ENCODE data around the gene FAM110A.
A peak's percentile ranks its signal among the peaks of the same experiment; 100 is the strongest.

The FAM110A gene

DNA sequence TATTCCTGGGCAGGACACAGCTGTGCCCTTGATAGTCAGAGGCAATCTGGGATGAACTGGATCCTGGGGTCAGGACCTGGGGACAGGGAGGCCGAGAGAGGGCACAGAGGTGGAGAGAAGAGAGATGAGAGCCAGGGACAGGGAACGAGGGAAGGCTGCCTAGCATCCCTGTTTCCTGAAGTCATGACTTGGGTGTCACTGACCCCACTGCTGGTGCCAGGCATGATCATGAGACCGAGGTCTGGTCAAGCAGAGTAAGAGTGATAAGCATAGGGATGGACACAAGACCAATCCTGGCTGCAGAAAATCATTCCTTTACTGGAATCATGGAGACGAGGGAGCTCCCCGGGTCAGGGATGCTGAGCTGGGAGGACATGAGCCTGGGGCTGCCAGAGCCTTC is 36.1 kb downstream of the FAM110A start:
- no peak overlapping the region for H3K27ac ChIP-seq
- no peak for TF ChIP-seq ZFX (IDR thresholded peaks at IDR 0.05; ENCODE audit: borderline replicate concordance)
- TF ChIP-seq, protein P1, sequence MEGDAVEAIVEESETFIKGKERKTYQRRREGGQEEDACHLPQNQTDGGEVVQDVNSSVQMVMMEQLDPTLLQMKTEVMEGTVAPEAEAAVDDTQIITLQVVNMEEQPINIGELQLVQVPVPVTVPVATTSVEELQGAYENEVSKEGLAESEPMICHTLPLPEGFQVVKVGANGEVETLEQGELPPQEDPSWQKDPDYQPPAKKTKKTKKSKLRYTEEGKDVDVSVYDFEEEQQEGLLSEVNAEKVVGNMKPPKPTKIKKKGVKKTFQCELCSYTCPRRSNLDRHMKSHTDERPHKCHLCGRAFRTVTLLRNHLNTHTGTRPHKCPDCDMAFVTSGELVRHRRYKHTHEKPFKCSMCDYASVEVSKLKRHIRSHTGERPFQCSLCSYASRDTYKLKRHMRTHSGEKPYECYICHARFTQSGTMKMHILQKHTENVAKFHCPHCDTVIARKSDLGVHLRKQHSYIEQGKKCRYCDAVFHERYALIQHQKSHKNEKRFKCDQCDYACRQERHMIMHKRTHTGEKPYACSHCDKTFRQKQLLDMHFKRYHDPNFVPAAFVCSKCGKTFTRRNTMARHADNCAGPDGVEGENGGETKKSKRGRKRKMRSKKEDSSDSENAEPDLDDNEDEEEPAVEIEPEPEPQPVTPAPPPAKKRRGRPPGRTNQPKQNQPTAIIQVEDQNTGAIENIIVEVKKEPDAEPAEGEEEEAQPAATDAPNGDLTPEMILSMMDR (IDR thresholded peaks at IDR 0.05), result no peak

DNA sequence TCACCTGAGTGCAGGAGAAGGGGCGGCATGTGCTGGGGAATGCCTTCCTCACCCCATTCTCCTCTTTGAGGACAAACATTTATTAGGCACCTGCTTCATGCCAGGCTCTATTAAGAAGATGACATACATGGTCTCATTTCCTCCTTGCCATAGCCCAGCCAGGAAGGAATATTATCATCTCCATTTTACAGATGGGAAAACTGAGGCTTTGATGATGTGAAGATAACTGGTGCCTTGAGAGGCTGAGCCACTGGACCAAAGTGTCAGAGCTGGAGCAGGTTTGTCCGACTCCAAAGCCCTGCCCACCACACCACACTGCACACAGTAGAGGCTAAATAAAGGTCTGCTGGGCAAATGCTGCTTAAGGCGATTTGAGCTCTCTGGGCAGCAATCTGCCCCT is 37.2 kb downstream of the FAM110A start:
- no peak for TF ChIP-seq ZFX (IDR thresholded peaks at IDR 0.05; ENCODE audit: borderline replicate concordance)
- TF ChIP-seq, protein P1 (IDR thresholded peaks at IDR 0.05), result no peak
- no peak overlapping the region for H3K27ac ChIP-seq

DNA sequence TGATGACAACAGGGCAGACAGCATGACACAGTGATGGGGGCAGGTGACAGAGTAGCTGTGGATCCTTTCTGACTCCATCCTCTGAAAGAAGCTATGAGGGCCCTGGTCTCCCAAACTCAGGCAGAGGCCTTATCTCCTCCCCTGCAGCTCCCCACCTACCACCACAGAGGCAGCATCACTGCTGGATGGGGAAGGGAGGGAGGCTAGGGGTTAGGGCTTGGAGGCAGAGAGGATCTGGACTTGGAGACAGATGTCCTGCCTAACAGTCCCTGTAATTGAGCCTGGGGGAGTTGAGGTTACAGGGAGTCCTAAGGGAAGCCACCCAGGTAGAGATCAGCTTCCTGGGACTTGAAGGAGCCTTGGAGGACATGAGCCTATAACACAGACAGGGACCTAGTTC is 37.9 kb downstream of the FAM110A start:
- no peak overlapping the region for H3K27ac ChIP-seq
- TF ChIP-seq ZFX (IDR thresholded peaks at IDR 0.05; ENCODE audit: borderline replicate concordance), result no peak
- TF ChIP-seq, protein P1 (IDR thresholded peaks at IDR 0.05), result no peak

DNA sequence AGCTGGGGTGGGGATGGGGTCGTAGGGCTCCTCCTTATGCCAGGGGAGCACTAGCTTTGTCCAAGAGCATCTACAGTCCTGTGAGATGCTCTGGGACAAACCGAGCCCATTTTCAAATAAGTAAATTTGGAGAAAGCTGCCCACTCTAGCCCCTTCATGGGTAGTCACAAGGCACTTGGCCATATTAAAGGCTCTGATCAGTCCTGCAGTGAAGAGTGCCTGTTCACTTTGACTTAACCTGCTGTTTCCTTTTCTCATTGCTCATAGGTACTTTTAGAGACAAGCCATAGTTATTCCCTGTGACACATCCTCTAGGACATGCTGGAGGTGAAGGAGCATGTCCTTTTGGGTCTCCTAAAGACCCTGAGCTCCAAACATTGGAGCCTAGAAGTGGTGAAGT is 38.4 kb downstream of the FAM110A start:
- no peak overlapping the region for H3K27ac ChIP-seq
- TF ChIP-seq ZFX (IDR thresholded peaks at IDR 0.05; ENCODE audit: borderline replicate concordance), result no peak
- TF ChIP-seq, protein P1 (IDR thresholded peaks at IDR 0.05), result no peak

DNA sequence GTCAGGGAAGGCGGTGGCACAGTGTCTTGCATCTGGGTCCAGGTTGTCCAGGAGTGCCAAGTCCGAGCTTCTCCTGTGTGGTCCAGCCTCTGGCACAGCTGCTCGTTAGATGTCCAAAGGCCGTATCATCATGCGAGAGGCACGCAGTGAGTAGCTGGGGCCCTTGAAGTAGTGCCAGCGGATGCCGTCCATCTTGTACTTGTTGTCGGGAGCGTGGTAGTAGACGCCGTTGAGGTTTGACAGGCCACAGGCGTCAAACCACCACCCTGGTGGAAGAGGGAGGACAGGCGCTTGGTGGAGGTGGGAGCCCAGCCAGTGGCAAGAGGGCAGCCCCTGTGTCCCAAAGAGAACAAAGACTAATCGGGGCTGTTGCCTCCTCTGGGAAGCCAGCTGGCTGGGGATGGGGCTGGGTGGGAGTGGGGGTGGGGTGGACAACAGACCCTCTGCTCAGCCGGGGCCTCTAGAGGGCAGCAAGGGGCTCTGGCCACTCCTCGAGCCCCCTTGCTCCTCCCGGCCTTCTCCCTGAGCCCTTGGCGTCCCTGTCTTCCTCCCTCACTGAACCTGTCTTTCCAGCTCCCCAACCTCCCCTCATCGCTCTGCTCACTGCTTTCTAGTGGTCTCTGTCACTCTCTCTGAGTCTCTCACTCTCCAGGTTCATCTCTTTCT is 39.5 kb downstream of the FAM110A start:
- TF ChIP-seq, protein P1 (IDR thresholded peaks at IDR 0.05), result peak; percentile 23
- TF ChIP-seq ZFX (IDR thresholded peaks at IDR 0.05; ENCODE audit: borderline replicate concordance), result no peak

DNA sequence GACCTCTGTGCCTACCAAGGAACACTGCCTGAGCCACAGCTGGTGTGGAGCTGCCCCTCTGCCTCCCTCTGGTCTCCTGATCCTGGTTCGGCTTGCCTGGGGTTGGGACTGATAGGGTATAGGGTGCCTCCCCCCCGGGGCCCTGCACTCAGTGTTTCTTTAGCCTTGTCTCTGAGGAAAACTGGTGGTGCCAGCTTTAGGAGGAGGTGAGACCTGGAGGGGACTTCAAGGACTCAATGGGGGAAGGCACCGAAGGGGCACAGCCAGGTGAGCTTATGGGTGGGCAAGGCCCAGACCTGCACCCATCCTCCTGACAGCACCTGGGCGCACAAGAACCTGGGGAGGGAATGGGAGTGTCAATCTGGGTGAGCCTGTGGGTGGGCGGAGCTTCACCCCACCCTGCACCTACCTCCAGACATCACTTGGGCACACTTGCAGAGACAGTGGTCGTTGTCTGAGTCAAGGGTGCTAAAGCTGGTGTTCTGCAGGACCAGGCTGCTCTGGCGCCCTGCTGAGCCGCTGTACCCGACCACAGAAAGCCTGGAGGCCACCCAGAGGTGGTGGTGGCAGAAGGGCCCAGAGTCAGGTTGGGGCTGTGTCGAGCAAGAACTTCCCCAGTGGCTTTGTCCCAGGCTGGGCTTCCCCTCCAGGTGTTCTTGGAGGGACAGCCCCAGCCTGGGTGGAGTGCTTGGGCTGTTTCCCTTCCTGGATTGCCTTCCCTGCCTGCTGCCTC is 40.5 kb downstream of the FAM110A start:
- no peak for TF ChIP-seq ZFX (IDR thresholded peaks at IDR 0.05; ENCODE audit: borderline replicate concordance)
- TF ChIP-seq, protein P1 (IDR thresholded peaks at IDR 0.05), result no peak

More for the DNA sequence above, 39.5 kb downstream of the FAM110A start:
- no peak overlapping the region for H3K27ac ChIP-seq

DNA sequence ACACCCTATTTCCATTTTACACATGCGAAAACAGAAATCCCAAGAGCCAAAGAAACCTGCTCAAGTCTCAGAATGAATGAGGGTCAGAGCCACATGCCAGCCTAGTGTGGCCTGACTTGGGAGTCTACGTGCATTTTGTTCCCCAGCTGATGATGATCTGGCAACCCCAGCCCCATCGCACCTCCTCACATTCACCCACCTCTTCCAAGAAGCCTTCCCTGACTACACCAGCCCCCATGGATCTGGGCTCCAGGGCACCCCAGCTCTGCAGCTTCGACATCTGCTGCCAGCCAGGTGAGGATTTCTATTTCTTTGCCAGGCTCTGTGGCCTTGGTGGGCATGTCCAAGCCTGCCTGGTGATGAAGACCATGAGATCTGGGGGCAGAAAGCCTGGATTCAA is 41.6 kb downstream of the FAM110A start:
- no peak overlapping the region for H3K27ac ChIP-seq
- TF ChIP-seq ZFX (IDR thresholded peaks at IDR 0.05; ENCODE audit: borderline replicate concordance), result no peak
- TF ChIP-seq, protein P1 (IDR thresholded peaks at IDR 0.05), result no peak

More for the DNA sequence above, 40.5 kb downstream of the FAM110A start:
- no peak overlapping the region for H3K27ac ChIP-seq
